SK-N-SH (cell line): ENCODE results near the gene MITD1. TPM values are rescaled to one million over a fixed set of nuclear protein-coding genes. Genes with fewer than 3 reads are reported as not detected.

Source experiments
- ELF1 ChIP-seq: IDR thresholded peaks from 2 replicates; pipeline ENCODE4 v1.4.0; 2012
- GATA2 ChIP-seq: sonication (generic); formaldehyde crosslinking; IDR thresholded peaks from 2 replicates; pipeline ENCODE4 v1.5.0; 2020; ENCODE audit warnings: mild to moderate bottlenecking, missing genetic modification reagents
- MEF2A ChIP-seq: IDR thresholded peaks from 2 replicates; pipeline ENCODE4 v1.4.0; 2012; ENCODE audit warnings: low read depth, borderline replicate concordance
- NFIC ChIP-seq: IDR thresholded peaks from 2 replicates; pipeline ENCODE4 v1.4.0; 2012; ENCODE audit warnings: borderline replicate concordance
- NRF1 ChIP-seq: IDR thresholded peaks from 2 replicates; pipeline ENCODE4 v1.6.1; 2012; ENCODE audit warnings: low read depth, mild to moderate bottlenecking, low read length
- RCOR1 ChIP-seq: fragments of 150-350 bp; IDR thresholded peaks from 2 replicates; pipeline ENCODE4 v1.6.1; 2017; ENCODE audit warnings: antibody characterized with exemption, low read length
- RFX5 ChIP-seq: IDR thresholded peaks from 2 replicates; pipeline ENCODE4 v1.6.1; 2012; ENCODE audit warnings: mild to moderate bottlenecking, improper control_type of control experiment, low read length
- SIN3A ChIP-seq: IDR thresholded peaks from 2 replicates; pipeline ENCODE4 v1.6.1; 2012; ENCODE audit warnings: low read depth, mild to moderate bottlenecking, low read length, moderate library complexity, borderline replicate concordance
- SMC3 ChIP-seq: IDR thresholded peaks from 2 replicates; pipeline ENCODE4 v1.6.1; 2012; ENCODE audit warnings: low read depth, low read length, improper control_type of control experiment
- TAF1 ChIP-seq: IDR thresholded peaks from 2 replicates; pipeline ENCODE4 v1.6.1; 2012; ENCODE audit warnings: low read depth, mild to moderate bottlenecking, low read length, moderate library complexity, borderline replicate concordance
- TCF12 ChIP-seq: IDR thresholded peaks from 2 replicates; pipeline ENCODE4 v1.4.0; 2012
- TEAD4 ChIP-seq: IDR thresholded peaks from 2 replicates; pipeline ENCODE4 v1.4.0; 2012; ENCODE audit warnings: mild to moderate bottlenecking, borderline replicate concordance; ENCODE audit not compliant: insufficient read depth
- polyA plus RNA-seq, 3 experiments: library from polyadenylated mRNA; depleted of rRNA; stranded (reverse); fragments of >200 nt; gene quantifications; 2 replicates each; pipeline ENCODE4 v1.2.3, GENCODE V29; 2012
- TF ChIP-seq, protein P1 (sequence below): fragments of 150-350 bp; IDR thresholded peaks from 2 replicates; pipeline ENCODE4 v1.6.1; 2017; ENCODE audit warnings: antibody characterized with exemption, low read length, low read depth, borderline replicate concordance
- TF ChIP-seq, protein P2 (sequence below): IDR thresholded peaks from 2 replicates; pipeline ENCODE4 v1.4.0; 2012; ENCODE audit warnings: low read depth, borderline replicate concordance
- TF ChIP-seq, protein P3 (sequence below): fragments of 200-600 bp; sonication (generic); IDR thresholded peaks from 2 replicates; pipeline ENCODE4 v1.6.1; 2017; ENCODE audit warnings: antibody characterized with exemption, mild to moderate bottlenecking, moderate library complexity
- TF ChIP-seq, protein P4 (sequence below): IDR thresholded peaks from 2 replicates; pipeline ENCODE4; 2012
- TF ChIP-seq, protein P5 (sequence below): IDR thresholded peaks from 2 replicates; pipeline ENCODE4 v1.4.0; 2012; ENCODE audit warnings: low read depth, borderline replicate concordance

Gene MITD1
- polyA plus RNA-seq, 1 of the 3 experiments (the other 2 are of a cell fraction), result 11.8 TPM

DNA sequence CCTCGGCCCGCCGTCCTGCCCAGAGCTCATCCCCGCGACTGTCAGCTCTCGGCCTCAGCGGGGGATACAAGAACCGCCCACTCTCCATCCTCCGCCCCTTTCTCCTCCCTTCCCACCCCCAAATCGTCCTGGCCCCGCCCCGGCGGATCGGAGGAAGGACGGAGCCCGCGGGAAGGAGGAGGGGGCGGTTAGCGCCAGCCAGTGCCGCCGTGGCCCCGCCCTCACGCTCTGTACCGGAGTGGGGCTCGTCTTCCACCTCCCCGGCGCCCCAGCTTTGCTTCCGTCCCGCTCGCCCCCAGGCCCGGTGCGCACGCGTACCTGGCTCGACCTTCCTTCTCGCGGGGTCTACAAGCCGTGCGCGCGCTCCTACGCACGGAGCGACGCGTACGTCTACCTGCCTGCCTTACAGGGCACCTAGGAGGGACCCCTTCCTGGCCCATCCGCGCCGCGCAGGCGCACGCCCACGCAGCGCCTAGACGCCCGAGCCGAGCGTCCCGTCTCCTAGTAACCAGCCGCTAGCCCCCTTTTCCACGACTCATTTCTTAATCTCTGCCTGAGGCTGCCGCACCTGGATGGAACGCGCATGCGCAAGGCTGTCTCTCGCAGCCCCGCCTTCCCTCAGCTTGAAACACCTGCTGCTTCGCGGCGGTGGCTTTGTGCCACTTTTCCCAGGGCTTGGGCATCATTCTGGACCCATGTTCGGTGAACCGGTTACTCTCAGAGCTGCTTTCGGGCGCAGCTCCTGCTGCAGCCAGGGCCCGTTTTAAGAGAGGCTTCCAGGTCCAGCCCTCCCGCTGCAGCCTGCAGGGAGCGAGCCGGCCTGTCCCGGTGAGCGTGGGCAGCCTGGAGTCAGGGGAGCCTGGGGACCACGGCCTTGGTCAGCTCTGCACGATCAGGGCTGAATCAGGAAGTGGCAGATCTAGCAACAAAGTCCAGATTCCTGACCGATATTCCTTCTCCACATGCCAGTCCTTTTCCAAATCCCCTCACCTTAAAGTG lies 39.4 kb downstream of the MITD1 start, which contains the start of gene C2orf15 (continued):
- TF ChIP-seq, protein P1, sequence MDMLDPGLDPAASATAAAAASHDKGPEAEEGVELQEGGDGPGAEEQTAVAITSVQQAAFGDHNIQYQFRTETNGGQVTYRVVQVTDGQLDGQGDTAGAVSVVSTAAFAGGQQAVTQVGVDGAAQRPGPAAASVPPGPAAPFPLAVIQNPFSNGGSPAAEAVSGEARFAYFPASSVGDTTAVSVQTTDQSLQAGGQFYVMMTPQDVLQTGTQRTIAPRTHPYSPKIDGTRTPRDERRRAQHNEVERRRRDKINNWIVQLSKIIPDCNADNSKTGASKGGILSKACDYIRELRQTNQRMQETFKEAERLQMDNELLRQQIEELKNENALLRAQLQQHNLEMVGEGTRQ, result no peak
- TF ChIP-seq, protein P2, sequence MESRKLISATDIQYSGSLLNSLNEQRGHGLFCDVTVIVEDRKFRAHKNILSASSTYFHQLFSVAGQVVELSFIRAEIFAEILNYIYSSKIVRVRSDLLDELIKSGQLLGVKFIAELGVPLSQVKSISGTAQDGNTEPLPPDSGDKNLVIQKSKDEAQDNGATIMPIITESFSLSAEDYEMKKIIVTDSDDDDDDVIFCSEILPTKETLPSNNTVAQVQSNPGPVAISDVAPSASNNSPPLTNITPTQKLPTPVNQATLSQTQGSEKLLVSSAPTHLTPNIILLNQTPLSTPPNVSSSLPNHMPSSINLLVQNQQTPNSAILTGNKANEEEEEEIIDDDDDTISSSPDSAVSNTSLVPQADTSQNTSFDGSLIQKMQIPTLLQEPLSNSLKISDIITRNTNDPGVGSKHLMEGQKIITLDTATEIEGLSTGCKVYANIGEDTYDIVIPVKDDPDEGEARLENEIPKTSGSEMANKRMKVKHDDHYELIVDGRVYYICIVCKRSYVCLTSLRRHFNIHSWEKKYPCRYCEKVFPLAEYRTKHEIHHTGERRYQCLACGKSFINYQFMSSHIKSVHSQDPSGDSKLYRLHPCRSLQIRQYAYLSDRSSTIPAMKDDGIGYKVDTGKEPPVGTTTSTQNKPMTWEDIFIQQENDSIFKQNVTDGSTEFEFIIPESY, result no peak
- TF ChIP-seq, protein P3, sequence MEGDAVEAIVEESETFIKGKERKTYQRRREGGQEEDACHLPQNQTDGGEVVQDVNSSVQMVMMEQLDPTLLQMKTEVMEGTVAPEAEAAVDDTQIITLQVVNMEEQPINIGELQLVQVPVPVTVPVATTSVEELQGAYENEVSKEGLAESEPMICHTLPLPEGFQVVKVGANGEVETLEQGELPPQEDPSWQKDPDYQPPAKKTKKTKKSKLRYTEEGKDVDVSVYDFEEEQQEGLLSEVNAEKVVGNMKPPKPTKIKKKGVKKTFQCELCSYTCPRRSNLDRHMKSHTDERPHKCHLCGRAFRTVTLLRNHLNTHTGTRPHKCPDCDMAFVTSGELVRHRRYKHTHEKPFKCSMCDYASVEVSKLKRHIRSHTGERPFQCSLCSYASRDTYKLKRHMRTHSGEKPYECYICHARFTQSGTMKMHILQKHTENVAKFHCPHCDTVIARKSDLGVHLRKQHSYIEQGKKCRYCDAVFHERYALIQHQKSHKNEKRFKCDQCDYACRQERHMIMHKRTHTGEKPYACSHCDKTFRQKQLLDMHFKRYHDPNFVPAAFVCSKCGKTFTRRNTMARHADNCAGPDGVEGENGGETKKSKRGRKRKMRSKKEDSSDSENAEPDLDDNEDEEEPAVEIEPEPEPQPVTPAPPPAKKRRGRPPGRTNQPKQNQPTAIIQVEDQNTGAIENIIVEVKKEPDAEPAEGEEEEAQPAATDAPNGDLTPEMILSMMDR, result no peak
- TF ChIP-seq GATA2 (no peak), ELF1 (0 out of 2 replicates have a peak, but pooled peaks have one; percentile 3), TAF1 (peak; percentile 53; the same call in 1 of the 2 replicates), MEF2A (no peak), NFIC (no peak), NRF1 (peak; percentile 73), RCOR1 (no peak), TCF12 (no peak), SIN3A (no peak), TEAD4 (no peak), SMC3 (peak; percentile 18; the same call in 1 of the 2 replicates), RFX5 (no peak)
- TF ChIP-seq, protein P4, sequence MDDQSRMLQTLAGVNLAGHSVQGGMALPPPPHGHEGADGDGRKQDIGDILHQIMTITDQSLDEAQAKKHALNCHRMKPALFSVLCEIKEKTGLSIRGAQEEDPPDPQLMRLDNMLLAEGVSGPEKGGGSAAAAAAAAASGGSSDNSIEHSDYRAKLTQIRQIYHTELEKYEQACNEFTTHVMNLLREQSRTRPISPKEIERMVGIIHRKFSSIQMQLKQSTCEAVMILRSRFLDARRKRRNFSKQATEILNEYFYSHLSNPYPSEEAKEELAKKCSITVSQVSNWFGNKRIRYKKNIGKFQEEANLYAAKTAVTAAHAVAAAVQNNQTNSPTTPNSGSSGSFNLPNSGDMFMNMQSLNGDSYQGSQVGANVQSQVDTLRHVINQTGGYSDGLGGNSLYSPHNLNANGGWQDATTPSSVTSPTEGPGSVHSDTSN, result no peak
- TF ChIP-seq, protein P5, sequence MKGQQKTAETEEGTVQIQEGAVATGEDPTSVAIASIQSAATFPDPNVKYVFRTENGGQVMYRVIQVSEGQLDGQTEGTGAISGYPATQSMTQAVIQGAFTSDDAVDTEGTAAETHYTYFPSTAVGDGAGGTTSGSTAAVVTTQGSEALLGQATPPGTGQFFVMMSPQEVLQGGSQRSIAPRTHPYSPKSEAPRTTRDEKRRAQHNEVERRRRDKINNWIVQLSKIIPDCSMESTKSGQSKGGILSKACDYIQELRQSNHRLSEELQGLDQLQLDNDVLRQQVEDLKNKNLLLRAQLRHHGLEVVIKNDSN, result no peak
